ENCODE data around the gene CPT1B. TPM values are rescaled to one million over a fixed set of nuclear protein-coding genes. Genes with fewer than 3 reads are reported as not detected.
A peak's percentile ranks its signal among the peaks of the same experiment; 100 is the strongest.

The CPT1B gene
- total and polyA plus RNA-seq, 2 donors (not counting 1 experiment from before 2014, with no cell fraction given): 55.0 to 109 TPM

DNA sequence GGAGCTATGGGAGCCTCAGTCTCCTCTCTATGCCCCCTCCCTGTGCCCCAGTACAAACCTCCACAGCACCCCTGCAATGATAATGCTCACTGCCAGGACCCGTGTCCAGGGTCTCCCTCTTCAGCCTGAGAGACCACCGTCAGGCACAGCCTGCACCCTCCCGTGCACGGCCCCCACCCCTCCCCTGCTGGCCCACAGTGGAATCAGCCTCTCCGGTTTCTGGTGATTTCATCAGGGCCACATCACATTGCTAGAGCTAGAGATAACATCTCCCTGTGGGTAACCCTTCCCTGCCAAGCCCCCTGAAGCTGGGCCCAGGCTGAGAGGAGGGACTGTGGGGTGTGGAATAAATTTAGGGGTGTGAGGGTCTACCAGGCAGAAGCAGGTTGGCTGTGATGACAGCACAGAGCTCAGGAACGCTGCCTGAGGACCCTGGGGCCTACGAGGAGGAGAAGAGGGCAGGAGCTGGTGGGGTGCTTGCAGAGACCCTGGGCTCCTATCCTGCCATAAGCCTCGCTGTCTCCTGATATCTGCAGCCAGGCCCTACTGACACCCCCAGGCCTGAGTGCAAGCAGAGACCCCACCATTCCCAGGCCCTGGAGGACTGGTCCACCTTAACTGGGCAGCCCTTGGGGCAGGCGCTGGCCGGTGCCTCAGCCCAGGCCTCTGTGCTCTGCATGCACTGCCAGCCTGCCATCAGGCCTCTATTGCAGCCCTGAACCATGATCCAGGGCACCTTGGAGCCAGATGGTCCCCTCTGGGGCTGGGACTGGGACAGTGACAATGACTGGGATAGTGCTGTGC lies 32.5 kb downstream of the CPT1B start, which contains the start of gene KLHDC7B:
KLHDC7B (plus strand) TSS at position 378 of the 804 bp plus-strand sequence; CDS start at position 723, 345 bp downstream.
- Mint-ChIP-seq H3K4me1 (peaks cover 45% of the 10 kb centered on the region), H3K27me3 (no peaks in the 10 kb centered on the region), H3K9me3 (ENCODE audit: insufficient read depth) (no peaks in the 10 kb centered on the region), H3K27ac (peak within 1 kb of the TSS; percentile 90), H3K4me3 (peak within 1 kb of the TSS; percentile 54)
- ChIA-PET POLR2A (interaction anchor here (0.7 to 1.8 kb wide), 5 partner anchors 9 to 38 kb away, joined by 3 to 10 read pairs (median 3); partner anchors contain the start of gene SCO2), CTCF (interaction anchor here (0.8 to 2.2 kb wide), 5 partner anchors 16 to 75 kb away, joined by 3 to 11 read pairs (median 4); partner anchors contain the start of genes SCO2, SYCE3 and TYMP)
- peak; percentile 18 for DNase-seq
- intact Hi-C loops (cut with micrococcal nuclease): loop anchor here (2.0 kb wide), 3 partner anchors 19 to 75 kb away; partner anchors contain the start of gene NCAPH2
- Histone ChIP-seq H3K79me2 (ENCODE audit: control insufficient read depth, insufficient read depth, low read length) (peaks cover 13% of the 10 kb centered on the region), H2AFZ (ENCODE audit: insufficient read depth, low read depth, low read length, poor library complexity, severe bottlenecking) (peak within 1 kb of the TSS; percentile 49), H3K9ac (ENCODE audit: low read length) (peak within 1 kb of the TSS; percentile 51), H3K4me2 (replicated peaks; ENCODE audit: low read depth, low read length, poor library complexity, severe bottlenecking) (peak within 1 kb of the TSS; percentile 80), H3K27me3 (replicated peaks in 1 of 4; ENCODE audit: control extremely low read depth in 1 of 4, control insufficient read depth in 3 of 4, insufficient read depth in 4 of 4, low read length in 3 of 4) (no peaks in the 10 kb centered on the region), H3K9me3 (ENCODE audit: control extremely low read depth in 1 of 3, control insufficient read depth in 2 of 3, insufficient read depth in 1 of 3, low read length in 2 of 3) (no peaks in the 10 kb centered on the region), H3K36me3 (replicated peaks in 1 of 2; ENCODE audit: control extremely low read depth in 1 of 2, control insufficient read depth in 1 of 2, extremely low read depth in 1 of 2, insufficient read depth in 2 of 2, low read length in 1 of 2) (no peaks in the 10 kb centered on the region), H3K27ac (ENCODE audit: low read length in 2 of 2) (peak within 1 kb of the TSS; percentile 72 to 75), H4K20me1 (ENCODE audit: control insufficient read depth, insufficient read depth, low read length, poor library complexity, severe bottlenecking) (no peaks in the 10 kb centered on the region), H3K4me3 (ENCODE audit: control extremely low read depth in 1 of 5, extremely low read depth in 1 of 5, insufficient read depth in 1 of 5, low read depth in 2 of 5, low read length in 4 of 5) (no peak within 1 kb of the TSS), H3K4me1 (ENCODE audit: control insufficient read depth in 2 of 2, insufficient read depth in 2 of 2, low read length in 2 of 2) (peaks cover 39 to 62% of the 10 kb centered on the region in 2 donors)
- 72% methylated on average over 10 of the region's 10 CpGs for WGBS (ENCODE audit: insufficient coverage)
- no peak for ATAC-seq (ENCODE audit: low read depth)
- no peak for TF ChIP-seq EZH2 (IDR thresholded peaks at IDR 0.05; ENCODE audit: borderline replicate concordance, insufficient read depth, low read depth, low read length, poor library complexity, severe bottlenecking)
- TF ChIP-seq, protein P1, sequence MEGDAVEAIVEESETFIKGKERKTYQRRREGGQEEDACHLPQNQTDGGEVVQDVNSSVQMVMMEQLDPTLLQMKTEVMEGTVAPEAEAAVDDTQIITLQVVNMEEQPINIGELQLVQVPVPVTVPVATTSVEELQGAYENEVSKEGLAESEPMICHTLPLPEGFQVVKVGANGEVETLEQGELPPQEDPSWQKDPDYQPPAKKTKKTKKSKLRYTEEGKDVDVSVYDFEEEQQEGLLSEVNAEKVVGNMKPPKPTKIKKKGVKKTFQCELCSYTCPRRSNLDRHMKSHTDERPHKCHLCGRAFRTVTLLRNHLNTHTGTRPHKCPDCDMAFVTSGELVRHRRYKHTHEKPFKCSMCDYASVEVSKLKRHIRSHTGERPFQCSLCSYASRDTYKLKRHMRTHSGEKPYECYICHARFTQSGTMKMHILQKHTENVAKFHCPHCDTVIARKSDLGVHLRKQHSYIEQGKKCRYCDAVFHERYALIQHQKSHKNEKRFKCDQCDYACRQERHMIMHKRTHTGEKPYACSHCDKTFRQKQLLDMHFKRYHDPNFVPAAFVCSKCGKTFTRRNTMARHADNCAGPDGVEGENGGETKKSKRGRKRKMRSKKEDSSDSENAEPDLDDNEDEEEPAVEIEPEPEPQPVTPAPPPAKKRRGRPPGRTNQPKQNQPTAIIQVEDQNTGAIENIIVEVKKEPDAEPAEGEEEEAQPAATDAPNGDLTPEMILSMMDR (IDR thresholded peaks at IDR 0.05): no peak
